ENCODE data around the gene SP1.
"Not testable (repeated sequence)": the region's sequence is repeated elsewhere in the genome, so short reads cannot be mapped to it uniquely, and the experiment has no call there.

Gene SP1

DNA sequence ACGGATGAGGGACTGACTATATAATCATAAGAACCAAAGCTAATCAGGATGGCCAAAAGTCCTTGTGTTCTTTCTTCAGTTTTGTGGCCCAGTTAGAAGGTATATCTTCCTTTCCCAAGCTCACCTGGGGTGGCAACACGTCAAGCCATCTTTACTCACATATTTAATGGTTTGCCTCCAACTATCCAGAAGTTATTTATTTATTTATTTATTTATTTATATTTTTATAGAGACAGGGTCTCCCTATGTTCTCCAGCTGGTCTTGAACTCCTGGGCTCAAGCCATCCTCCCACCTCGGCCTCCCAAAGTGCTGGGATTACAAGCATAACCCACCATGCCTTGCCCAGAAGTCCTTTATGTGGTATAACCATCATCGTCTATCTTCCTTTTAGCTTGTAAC, 32.1 kb upstream of the SP1 start:
- H3K9me3 ChIP-seq = no peaks in the 10 kb centered on the region
- intact Hi-C loops (cut with DNase I; ENCODE audit: low total_unique reads) = no loop called here

DNA sequence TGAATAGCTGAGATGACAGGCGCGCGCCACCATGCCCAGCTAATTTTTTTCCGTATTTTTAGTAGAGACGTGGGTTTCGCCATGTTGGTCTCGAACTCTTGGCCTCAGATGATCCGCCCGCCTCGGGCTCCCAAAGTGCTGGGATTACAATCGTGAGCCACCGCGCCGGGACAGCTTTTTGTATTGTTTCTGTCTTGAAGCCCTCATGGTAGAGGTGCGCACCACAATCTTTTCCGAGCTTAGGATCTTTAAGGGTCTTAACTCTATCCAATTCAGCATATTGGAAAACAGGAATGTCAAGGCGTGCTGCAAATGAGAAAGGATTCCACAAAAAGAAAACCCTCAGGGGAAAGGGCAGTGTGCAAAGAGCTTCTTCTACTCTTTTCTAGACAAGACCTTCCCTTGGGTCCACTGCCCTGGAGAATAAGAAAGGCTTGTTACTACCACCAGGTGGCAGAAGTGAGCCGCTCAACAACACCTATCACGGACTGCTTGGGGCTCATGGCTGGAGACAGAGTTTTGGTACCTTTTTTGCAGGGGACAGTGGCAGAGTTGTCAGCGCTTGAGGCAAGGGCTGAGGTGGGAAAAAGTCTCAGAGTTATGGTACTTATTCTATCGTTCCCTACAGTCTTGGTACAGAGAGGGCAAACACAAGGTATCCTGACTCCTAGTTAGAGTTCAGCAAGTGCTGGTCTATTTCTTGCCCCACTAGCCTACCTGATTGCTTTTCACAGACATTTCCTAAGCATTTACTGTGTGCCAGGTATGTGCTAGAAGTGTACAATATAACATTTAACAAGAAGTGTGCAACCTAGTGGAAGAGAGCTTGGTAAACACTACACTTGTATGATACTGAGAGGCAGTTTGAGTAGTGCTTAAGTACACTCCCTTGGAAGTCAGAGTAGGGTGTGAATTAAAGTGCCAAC, 27.4 kb upstream of the SP1 start:
- no peaks in the 10 kb centered on the region for H3K36me3 ChIP-seq
- H3K27me3 ChIP-seq = no peaks in the 10 kb centered on the region
- DNase-seq = peak; percentile 79 to 87
- intact Hi-C loops (cut with DNase I; ENCODE audit: low total_unique reads) = loop anchor here (1.0 kb wide), 1 partner anchor 69 kb away; no protein-coding TSS in a partner anchor
- TF ChIP-seq CTCF (IDR thresholded peaks at IDR 0.05) = peak; percentile 81 to 92
- no peaks in the 10 kb centered on the region for H3K4me1 ChIP-seq
- no peak overlapping the region for H3K27ac ChIP-seq
- no peaks in the 10 kb centered on the region for H3K9me3 ChIP-seq
- no peak overlapping the region for H3K4me3 ChIP-seq

More for the DNA sequence above, 32.1 kb upstream of the SP1 start:
- Histone ChIP-seq H3K27ac (no peak overlapping the region), H3K4me3 (no peak overlapping the region), H3K4me1 (peaks cover 0 to 14% (median 12%) of the 10 kb centered on the region in 4 donors), H3K27me3 (no peaks in the 10 kb centered on the region), H3K36me3 (no peaks in the 10 kb centered on the region)
- no peak for DNase-seq
- TF ChIP-seq CTCF (IDR thresholded peaks at IDR 0.05) = no peak

DNA sequence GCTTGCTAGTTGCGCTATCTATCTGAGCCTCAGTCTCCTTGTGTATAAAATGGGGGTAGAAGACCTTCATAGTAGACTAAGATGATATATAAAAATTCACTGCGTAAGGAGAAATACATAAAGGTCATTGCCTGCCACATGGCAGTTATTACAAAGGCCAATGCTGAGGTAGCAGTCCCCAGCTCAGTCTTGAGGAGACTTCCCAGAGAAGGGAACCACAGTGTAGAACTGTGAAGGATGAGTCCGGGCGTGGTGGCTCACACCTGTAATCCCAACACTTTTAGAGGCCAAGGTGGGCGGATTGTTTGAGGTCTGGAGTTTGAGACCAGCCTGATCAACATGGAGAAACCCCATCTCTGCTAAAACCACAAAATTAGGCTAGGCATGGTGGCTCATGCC, 26.7 kb upstream of the SP1 start:
- H3K4me3 ChIP-seq = no peak overlapping the region
- no peaks in the 10 kb centered on the region for H3K27me3 ChIP-seq
- TF ChIP-seq CTCF (IDR thresholded peaks at IDR 0.05) = no peak
- no peak overlapping the region for H3K27ac ChIP-seq
- H3K9me3 ChIP-seq = no peaks in the 10 kb centered on the region
- H3K36me3 ChIP-seq = no peaks in the 10 kb centered on the region
- no peaks in the 10 kb centered on the region for H3K4me1 ChIP-seq
- intact Hi-C loops (cut with DNase I; ENCODE audit: low total_unique reads) = no loop called here
- no peak for DNase-seq

GRCh38 chr12:53355121-53355520, 24.9 kb upstream of the SP1 start:
- intact Hi-C loops (cut with DNase I; ENCODE audit: low total_unique reads) = loop anchor here (5.0 kb wide), 1 partner anchor 157 kb away; no protein-coding TSS in a partner anchor
- no peak for DNase-seq
- Histone ChIP-seq H3K9me3 (no peaks in the 10 kb centered on the region), H3K27ac (no peak overlapping the region), H3K36me3 (no peaks in the 10 kb centered on the region), H3K27me3 (no peaks in the 10 kb centered on the region), H3K4me3 (no peak overlapping the region), H3K4me1 (no peaks in the 10 kb centered on the region)
- TF ChIP-seq CTCF (IDR thresholded peaks at IDR 0.05) = no peak

DNA sequence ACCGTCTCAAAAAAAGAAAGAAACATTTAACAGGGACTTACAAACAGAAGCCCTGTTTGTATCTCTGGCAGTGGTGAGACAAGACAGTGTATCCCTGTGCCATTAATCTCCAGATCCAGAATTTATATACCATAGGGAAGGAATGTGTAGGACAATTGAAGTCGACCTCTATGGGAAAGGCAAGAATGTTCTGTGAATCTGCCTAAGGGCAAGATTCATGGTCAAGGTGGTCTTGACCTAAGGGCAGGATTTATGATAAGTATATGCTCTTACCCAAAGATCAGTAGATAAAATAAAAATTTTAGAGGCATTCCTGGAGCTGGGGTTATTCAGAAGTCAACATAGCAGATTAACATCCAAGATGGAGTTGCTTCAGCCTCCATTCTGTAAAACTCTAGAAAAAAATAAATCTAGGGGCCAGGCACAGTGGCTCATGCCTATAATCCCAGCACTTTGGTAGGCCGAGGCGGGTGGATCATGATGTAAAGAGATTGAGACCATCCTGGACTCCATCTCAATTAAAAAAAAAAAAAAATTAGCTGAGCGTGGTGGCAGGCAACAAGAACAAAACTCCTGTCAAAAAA, 21.0 kb upstream of the SP1 start:
- TF ChIP-seq CTCF (IDR thresholded peaks at IDR 0.05) = no peak
- Histone ChIP-seq H3K4me1 (no peaks in the 10 kb centered on the region), H3K9me3 (no peaks in the 10 kb centered on the region), H3K27me3 (no peaks in the 10 kb centered on the region), H3K4me3 (no peak overlapping the region), H3K27ac (no peak overlapping the region), H3K36me3 (no peaks in the 10 kb centered on the region)
- DNase-seq = no peak
- intact Hi-C loops (cut with DNase I; ENCODE audit: low total_unique reads) = loop anchor here (5.0 kb wide), 1 partner anchor 153 kb away; no protein-coding TSS in a partner anchor

DNA sequence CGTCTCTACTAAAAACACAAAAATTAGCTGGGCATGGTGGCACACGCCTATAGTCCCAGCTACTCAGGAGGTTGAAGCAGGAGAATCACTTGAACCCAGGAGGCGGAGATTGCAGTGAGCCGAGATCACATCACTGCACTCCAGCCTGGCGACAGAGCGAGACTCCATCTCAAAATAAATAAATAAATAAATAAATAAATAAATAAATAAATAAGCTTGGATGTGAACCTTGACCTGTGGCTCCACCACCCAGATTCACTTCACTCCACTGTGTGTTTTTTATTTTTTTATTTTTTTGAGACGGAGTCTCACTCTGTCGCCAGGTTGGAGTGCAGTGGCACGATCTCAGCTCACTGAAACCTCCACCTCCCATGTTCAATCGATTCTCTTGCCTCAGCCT, 18.3 kb upstream of the SP1 start:
- H3K9me3 ChIP-seq; DNase-seq; H3K36me3 ChIP-seq; intact Hi-C loops (cut with DNase I; ENCODE audit: low total_unique reads); H3K27me3 ChIP-seq; H3K27ac ChIP-seq; H3K4me1 ChIP-seq; H3K4me3 ChIP-seq: not testable (repeated sequence)

All from tibial artery (tissue), 4 donors.